Activated CD4-positive, alpha-beta T cell treated with anti-CD3 and anti-CD28 coated beads for 4 hours (primary cell): ENCODE results near the gene MFNG.

Experiments used
- DNase-seq, 2 donors: peaks; one replicate each; pipeline ENCODE4 v3.0.0-alpha.2; 2020

Gene MFNG

DNA sequence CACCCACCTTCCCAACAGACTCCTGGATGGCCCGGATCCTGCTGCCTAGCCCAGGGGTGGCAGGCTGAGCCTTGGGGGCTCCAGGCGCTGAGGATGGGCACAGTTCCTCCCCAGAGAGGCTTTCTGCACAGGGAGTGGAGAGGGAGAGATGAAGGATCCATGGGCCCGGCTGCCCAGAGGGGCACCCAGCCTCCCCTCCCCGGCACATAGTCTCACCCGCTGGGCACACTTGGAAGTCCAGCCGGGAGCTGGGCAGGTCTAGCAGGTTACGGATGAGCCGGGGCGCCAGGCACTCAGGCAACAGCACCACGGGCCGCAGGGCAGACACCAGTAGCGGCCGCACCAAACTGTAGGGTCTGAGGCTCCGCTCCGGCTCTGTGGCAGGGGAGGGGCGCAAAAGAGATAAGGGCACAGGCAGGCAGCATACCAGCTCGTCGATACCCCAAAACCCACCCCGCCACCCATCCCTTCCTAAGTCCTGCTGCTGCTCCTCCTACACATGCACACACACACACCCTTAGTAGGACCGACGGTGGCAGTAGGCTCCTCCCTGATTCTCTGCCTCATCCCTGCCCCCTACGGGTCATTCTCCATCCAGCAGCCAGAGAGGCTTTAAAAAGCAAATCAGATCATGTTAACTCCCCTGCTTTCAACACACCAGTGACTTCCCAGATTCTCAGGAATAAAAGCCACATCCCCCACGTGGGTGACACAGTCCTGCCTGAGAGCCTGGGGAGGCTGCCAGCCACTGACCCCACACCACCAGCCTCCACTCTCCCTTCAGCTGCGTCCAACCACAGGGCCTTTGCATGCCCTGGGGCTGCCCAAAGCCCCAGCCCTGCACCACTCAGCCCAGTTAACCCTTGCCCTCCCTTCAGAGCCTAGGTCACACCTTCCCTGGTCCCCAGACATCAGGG lies 6.5 kb upstream of the MFNG start:
- peak; percentile 45 to 63 for DNase-seq

DNA sequence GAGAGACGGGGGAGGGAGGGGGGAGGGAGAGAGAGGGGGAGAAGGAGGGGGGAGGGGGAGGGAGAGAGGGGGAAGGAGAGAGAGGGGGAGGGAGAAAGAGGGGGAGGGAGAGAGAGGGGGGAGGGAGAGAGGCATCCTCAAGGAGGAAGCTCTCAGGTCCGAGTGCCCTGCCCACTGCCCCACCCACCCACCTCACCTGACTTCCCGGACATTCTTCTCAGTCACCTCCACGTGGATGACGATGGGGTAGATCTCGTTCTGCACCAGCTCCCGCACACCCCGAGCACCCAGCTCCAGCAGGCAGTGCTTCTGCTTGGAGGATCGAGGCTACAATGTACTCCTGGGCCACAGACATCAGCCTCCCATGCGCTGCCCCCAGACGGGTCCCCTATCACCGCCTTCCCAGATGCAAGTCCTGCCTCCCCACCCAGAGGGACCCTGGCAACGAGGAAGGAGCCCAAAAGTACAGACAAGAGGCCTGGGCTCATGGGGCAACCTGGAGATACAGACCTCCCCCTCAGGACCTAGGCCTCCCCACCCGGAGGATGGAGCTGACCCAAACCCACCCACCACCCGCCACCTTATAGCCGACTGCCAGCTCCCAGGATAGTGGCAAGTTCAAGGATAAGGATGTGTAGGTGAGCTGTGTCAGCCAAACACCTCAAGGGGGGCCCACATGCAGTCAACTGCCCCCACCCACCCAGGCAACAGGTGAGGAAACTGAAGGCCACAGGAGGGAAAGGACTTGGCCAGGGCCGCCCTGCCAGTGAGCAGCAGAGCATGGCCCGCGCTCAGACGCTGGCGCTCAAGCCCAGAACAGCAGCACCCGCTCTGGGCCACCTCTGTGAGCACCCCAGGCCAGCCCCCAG lies 5.6 kb upstream of the MFNG start:
- DNase-seq, result no peak

DNA sequence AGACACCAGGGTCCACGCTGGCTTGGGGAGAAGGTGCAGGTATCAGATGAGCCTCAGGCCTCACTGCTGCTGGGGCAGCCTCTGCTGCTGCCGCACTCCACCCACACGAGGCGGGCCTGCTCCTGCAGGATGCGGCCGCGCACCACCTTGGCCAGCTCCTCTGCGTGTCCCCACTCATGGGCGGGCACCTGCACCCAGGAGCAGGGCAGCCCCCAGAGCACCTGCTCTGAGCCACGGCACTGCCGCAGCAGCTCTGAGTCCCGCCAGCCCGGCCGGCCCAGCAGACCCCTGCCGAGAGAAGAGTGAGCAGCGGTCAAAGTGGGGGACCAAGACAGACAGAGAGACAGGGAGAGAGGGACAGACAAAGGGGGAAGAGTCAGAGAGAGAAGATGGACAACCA lies 4.9 kb upstream of the MFNG start:
- DNase-seq, result no peak

DNA sequence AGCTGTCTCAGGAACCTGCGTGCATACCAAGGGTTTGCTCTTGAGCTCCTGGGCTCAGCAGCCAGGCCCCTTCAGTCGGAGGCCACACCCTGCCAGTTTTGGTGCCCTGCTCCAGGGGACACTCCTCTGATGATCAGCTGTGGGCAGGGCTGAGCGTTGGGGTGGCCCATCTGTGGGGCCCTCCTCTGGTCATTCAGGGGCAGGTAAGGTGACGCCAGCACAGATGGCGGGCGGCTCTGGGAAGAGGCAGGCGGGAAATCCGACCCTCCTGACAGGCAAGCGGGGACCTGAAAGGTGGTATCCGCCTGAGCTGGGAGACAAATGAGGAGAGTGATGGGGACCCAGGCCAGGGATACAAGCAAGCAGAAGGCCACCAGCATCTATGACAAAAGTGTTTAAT lies 3.8 kb upstream of the MFNG start:
- no peak for DNase-seq

DNA sequence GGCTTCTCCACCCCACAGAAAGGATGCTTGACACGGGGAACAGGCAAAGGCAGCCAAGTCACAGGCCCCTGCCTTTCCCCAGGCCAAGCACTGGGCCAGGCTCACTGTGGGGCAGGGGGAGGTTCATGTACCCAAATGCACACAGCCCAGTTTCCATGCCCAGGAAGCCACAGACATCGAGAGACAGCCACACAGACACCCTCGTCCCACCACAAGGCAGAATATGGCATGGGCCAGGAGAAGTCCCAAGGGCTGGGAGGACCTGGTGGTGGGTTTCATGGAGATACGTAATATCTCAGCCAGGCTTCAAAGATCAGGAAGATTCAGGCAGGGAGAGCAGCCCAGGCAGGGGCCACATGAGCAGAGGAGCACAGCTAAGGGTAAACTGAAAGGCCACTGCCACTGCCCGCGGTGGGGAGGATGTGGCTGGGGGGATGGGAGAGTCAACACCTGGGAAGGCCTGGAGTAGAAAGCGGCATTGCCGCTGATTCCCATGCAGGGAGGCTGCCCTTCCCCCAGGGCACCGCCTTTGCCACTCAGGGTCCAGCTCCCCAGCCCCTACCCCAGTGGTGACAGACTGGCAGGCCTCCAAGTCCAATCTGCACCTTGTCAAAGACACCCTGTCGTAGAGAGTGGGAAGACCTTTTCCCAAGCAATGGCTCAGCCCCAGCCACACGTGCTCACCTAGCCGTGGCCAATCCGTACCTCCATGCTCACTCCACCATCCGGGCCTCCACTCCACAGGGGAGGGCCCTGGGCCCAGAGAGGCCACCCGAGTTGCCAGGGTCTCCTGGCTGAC lies 2.4 kb upstream of the MFNG start:
- DNase-seq, result no peak

DNA sequence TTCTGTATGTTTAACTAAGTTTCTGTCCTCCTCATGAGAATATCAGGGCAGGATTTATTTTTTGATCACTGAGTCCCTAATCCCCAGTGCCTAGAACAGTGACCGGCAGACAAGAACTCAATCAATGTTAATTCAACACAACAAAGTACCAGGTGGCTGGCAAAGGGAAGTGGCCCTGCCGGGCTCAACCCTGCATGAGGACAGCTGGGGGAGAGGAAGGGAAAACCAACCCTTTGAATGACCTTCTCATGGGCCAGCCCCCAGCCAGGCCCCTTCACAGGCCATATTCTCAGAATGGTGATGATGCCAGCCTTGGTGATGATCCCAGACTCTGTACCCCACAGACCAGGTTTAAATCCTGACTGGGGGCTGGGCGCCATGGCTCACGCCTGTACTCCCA lies 1.4 kb upstream of the MFNG start:
- DNase-seq, result no peak

DNA sequence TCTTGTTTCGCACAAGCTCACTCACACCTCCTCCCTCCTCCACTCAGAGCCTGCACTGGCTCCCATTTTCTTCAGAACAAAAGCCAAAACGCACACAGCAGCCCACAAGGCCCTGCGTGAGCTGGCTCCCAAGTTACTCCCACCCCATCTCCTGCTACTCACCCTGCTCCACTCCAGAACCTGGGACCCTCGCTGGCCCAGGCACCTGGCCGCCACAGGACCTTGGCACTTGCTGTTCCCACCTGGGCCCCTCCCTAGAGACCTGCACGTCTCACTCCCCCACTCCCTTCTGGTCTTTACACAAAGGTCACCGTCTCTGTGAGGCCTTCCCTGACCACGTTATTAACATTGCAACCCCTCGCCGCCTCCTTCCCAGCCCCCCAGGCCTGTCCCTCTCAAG lies 945 bp upstream of the MFNG start:
- DNase-seq, result no peak

DNA sequence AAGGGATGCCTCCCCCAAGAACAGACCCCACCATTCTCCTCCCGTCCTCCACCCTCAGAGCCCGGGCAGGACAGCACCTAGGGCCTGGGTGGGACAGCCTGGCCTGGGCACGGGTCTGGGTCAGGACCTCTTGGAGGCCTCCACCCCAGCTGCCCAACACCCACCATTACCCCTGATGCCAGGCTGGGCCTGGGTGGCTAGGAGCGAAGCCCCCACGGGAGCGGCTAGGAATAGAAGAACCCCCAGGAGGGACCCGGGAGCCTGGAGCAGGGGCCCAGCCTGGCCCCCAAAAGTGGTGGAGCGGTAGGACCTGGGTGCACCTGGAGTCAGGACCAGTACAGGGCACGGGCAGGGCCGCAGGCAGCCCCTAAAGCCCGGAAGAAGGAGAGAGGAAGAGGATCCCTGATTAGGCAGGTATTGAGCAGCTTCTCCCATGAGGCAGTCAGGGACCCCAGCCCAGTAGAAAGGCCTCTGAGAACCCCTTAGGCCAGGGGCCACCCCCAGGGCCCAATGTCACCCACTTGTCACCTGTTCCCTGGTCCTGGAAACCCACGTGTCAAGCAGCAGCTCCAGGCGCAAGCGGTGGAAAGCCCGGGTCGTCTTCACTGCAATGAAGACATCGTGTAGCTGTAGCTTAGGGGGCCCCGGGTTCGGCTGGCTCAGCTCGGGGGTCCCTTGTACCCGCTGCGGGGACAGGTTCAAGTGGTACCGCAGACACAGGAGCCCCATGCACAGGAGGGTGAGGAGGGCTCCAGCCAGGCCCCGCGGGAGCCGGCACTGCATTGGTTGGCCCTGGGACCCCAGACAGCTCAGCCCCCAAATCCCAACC lies 575 bp downstream of the MFNG start:
- peak in 1 of 2 donors; percentile 23 for DNase-seq

DNA sequence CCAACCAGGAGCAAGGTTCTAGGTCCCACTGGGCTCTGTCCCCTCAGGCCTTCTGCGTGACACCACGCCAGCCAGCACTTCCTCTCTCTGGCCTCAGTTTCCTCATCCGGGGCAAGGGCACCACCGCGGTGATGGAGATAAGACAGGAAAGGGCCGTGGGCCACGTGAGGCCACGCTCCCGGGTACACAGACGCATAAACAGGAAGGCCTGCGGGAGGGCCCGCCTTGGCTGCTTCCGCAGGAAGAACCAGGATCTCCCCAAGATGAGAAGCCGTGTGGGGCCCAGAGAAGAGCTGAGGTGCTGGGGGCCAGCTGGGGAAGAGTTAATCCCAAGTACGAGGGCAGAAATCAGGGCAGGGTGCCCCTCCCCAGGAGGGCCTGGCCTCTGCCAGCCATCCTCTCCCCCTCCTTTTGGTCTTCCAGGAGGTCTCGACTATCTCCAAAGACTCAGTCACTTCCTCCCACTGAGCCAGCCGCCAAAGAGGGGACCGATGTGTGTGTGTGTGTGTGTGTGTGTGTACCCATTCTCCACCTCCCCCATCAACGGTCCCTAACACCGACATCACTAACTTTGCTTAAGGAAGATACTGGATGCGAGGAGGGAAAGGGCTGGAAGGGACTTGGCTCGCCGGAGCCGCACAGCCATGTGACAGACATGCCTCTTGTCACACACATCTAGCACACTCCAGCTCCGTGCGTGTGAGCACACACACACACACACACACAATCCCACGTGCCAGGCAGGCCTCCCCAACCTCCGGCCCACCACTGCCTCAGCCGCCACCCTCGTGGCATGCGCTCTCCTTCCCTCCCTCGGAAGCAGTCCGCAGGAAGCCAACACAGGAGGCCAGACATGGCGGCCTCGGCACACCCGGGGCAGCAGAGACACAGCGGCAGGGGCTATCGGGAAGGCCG lies 1.4 kb downstream of the MFNG start:
- DNase-seq, result peak; percentile 67 to 75

DNA sequence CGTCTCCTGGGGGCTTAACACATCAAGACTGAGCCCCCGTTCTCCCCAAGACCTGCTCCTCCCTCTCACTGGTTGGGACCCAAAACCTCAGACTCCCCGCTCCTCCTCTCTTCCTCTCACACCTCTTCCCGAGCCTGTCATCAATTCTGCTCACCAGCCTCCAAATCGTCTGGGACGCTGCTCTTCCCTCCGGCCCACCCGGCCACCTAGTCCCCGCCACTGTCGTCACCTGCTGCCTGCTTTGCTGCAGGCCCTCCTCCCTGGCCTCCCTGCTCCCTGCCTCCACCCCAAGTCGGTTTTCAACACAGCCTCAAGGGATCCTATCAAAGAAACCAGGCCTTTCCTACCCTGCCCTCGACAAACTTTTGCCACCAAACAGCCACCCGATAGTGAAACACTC lies 3.1 kb downstream of the MFNG start:
- DNase-seq, result no peak

DNA sequence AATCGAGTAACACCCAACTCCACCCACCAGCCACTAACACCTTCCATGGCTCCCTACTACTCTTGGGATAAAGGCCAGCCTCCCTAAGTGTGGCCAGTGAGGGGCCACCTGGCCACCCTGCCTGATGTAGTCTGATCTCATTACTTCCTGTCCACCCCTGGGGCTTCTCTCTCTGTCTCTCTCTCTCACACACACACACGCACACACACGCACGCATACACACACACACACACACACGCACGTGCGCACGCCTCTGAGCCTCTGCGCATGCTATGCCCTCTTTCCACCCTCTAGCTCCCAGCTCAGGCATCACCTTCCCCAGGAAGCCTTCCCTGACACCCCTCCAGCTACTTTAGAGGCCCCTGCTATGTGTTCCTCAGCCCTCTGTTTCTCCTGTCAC lies 3.9 kb downstream of the MFNG start:
- no peak for DNase-seq

DNA sequence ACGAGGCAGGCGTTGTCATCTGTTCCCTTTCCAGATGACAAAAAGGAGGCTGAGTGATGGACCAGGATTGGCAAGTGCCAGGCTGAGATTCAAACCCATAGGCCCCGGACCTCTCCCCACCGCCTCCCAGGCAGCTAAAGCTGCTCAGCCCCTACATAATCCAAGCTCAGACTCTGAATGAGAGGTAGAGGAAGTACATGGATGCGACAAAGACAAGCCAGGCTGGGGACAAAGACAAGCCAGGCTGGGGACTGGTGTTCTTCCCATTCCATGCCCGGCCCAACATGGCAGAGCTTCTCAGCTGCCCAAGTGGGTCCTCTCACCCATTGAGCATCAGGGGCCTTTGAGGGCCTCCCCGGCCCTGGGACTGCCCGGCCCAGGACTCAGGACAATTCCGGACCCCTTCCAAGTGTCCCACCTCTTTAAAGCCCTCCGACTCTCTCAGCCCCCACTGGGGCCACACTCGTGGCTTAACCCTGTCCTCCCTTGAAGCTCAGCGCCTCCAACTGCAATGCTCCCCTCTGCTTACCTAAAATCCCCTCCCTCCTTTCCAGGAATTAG lies 4.8 kb downstream of the MFNG start:
- DNase-seq, result no peak

DNA sequence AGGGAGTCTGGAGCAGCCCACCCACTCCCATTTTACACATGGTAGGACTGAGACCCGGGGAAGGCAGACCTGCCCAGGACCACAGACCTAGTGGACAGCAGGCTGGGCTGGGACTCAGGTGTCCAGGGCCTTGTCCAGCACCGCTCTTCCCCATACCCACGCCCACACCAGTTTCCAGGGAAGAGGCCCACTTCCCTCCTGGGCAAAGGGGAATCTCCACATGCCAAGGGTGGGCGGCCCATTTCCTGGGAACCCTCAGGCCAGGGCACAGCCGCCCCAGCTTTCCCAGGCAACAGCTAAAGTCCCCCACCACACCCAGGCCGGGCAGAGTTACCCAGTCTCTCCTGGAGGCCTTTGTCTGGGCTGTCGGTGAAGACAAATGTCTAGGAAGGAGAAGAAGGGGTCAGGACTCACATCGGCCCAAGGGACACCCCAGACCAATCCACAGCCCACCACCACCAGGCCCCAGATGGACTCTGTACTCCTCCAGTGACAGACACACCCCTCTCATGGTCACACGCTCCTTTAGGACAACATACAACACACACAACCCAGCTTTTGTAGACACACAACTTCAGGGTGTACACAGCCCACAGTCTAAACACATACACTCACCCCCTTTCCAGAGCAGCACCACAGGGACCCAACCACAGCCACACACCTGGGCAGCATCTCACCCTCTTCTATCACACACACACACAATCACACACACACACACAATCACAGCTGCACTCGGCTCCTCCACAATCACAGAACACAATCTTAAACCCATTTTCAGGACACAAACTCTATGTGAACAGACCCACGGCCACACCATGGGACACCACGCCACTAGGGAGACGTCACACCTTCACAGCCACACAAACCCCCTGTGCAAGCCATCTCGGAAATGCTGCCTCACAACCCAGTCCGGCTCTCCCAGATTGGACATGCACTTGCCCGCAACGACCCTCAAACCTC lies 5.5 kb downstream of the MFNG start:
- no peak for DNase-seq

DNA sequence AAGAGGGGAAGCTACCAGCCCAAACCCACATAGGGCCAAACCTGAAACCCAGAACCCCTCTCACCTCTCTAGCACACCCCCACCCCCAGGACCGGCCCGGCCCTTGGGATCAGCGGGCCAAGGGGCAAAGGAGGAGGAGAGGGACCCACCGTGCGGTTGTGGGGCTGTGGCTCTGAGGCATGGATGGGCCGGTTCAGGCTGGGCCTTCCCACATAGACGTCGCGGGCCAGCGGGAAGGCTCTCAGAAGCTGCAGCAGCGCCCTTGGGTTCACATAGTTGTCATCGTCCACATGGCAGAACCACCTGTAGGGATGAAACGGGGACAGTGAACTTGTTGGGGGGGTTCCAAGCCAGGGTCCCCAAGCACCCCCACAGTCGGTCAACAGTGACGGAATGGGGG lies 7.0 kb downstream of the MFNG start:
- no peak for DNase-seq

DNA sequence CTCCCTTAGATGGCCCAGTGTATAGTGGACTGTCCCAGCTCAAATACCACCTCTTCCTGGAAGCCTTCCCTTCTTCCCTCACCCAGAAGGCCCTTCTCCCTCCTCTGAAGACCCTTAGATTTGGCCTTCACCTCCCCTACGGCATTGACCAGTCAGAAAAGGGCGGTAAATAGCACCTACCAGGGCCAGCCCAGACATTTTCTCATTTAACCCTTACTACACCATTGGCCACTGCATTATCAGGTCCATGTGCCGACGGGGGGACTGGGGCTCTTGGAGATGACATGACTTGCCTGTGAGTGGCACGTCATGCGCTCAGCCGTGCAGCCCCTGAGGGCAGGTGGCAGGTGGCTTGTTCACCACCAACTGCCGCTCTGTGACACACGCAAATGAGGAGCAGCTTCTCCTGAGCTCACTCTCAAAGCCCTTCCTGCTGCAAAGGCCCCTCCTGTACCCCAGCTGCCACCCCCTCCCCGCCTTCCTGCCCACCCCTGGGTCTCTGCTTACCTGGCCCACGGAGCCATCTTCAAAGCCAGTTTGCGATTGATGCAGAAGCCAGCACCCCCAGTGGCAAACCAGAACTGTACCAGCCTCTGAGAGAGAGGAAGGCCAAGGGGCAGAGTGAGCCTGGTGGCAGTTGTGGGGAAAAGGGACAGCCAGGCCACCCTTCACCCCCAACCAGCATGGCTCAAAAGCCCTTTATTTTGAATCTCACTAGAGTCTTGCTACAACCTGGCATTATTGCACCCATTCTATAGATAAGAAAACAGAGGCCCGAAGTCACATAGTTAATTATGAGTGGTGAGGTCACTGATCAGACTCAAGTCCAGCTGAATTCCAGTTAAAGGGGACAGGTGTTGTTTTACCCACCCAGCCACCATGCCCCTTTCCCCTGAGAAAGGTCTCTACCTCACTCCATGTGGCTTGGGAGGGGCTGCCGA lies 9.5 kb downstream of the MFNG start:
- no peak for DNase-seq

DNA sequence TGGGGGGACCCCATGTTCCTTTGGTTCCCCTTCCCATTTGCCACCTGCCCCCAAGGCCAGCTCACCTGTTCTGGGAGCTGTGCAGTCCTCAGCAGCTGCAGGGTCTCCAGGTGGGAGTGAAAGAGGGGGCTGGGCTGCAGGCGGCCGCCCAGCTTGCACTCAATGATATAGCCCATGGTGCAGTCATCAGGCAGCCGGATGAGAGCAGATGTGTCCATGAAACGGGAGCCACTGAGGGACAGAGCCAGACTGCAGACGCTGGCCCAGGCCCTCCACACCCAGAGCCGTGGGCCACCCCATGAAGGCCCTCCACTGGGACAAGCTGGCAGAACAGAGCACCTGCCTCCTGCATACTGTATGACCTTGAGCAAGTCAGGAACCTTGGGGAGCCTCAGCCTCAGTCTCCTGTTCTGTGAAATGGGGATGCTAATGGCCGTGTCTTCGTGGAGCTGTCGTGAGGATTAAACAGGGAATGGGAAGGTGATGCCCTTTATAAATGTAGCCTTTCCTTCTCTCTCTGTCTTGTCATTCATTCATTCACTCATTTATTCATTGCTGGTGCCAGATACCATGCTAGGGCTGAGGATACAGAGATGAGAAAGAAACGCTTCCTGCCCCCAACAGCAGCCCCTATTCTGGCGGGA lies 11.6 kb downstream of the MFNG start:
- DNase-seq, result no peak

DNA sequence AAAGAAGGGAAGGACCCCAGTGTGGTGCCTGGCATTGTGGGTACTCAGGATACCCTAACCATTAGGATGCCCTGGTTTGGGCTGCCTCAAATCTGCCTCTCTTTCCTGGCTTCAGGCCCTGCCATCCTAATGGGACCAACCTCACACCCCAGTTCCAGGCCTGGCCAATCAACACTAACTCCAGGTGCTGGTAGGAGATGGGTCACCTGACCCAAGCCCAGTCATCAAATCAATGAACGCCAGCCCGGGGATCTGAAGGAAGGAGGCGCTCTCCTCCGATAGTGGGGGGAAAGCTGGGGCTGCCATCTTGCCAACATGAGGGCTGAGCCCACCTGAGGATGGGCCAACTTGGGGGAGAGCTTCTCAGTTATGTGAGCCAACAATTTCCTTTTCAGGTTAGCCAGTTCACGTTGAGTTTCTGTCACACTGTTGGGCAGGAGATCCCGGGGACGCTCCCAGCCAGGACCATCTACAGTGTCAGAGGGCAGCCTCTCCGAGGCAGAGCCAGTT lies 12.7 kb downstream of the MFNG start:
- no peak for DNase-seq
